HFF-Myc (cell line): ENCODE measurements around the gene APOA5.

Source experiments
- DNase-seq: peaks from one replicate; pipeline ENCODE4 v3.0.0-alpha.2; 2011; ENCODE audit warnings: low read depth; ENCODE audit errors: extremely low read depth
- H3K4me3 ChIP-seq: replicated peaks from 2 replicates; pipeline ENCODE4 v1.5.1; 2011; ENCODE audit warnings: low read depth, mild to moderate bottlenecking, control low read depth, low read length
- TF ChIP-seq, protein P1 (sequence below): IDR thresholded peaks from 2 replicates; pipeline ENCODE4 v1.5.1; 2012; ENCODE audit warnings: mild to moderate bottlenecking, low read depth, low read length, control low read depth; ENCODE audit errors: missing control alignments

The APOA5 gene

DNA sequence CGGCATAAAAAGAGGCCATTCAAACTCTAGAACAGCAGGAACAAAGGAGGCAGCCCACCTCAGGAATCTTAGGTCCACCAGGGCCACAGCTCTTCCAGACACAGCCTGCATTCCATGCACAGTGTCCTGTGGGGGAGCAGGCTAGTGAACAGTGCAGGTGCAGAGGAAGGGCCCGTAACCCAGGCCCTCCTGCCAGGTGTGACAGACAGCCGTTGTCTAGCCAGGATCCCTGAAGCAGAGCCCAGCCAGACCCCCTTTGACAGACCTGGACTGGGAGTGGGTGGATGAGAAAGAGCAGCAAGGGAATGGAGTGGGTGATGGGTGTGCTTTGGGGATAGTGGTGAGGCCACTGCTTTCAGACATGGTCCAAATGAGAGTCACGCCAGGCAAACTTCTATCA, 2.7 kb downstream of the APOA5 start:
- TF ChIP-seq, protein P1, sequence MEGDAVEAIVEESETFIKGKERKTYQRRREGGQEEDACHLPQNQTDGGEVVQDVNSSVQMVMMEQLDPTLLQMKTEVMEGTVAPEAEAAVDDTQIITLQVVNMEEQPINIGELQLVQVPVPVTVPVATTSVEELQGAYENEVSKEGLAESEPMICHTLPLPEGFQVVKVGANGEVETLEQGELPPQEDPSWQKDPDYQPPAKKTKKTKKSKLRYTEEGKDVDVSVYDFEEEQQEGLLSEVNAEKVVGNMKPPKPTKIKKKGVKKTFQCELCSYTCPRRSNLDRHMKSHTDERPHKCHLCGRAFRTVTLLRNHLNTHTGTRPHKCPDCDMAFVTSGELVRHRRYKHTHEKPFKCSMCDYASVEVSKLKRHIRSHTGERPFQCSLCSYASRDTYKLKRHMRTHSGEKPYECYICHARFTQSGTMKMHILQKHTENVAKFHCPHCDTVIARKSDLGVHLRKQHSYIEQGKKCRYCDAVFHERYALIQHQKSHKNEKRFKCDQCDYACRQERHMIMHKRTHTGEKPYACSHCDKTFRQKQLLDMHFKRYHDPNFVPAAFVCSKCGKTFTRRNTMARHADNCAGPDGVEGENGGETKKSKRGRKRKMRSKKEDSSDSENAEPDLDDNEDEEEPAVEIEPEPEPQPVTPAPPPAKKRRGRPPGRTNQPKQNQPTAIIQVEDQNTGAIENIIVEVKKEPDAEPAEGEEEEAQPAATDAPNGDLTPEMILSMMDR = no peak
- no peak for DNase-seq
- no peak overlapping the region for H3K4me3 ChIP-seq

DNA sequence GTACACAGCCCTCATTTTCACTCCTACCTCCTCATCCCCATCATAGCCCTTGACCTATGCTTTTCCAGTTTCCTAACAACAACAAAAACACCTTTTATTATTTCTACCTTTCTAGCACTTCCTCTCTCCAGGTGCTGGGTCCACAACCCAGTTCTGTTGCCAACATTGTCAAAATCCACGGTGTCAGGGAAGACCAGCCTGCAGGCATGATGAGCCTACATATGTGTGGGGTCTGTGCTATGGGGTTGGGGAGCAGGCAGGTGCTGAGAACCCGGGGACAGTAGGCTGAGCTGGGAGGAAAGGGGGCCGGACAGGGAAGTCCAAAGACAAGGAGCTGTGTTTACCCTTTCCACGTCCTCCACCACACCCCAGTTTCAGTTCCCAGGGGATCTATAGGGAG, 3.1 kb downstream of the APOA5 start:
- no peak for DNase-seq
- TF ChIP-seq, protein P1 = no peak
- peak overlapping the region; percentile 85 for H3K4me3 ChIP-seq

DNA sequence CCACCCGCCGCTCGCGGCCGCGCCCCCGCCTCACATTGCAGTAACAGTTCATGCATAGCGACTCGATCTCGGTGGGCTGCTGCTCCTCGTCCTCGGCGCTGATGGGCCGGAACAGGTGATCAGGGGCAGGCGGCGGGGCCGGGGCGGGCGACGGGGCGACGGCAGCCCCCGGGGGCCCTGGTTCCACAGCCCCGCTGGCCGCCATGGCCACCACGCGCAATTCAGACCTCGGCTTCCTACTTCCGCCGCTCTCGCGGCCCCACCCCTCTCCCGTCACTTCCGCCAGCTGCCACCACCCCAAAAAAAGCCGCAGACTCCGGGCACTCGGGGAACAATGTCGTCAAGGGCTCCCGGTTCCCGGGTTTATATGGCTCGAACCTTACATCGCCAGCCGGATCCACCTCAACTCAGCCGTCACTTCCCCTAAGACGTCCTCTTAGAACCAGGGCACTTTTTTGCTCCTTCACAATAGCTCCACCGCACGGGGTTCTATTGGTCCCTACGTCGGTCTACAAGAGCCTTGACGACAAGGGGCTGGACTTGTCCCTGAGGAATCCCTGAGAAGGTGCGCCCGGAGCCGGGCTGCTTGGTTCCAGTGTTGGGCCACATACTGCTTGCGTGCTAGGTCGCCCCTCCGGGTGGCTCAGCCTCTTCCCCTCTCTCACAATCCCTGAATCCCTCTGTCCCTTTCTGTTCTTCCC, 3.7 kb downstream of the APOA5 start, which contains the start of gene ZPR1:
Gene ZPR1 (minus strand): TSS at position 238 of the 701 bp plus-strand sequence. CDS start 33 bp downstream, at position 205.
- H3K4me3 ChIP-seq = peak within 1 kb of the TSS; percentile 85
- no peak for DNase-seq
- TF ChIP-seq, protein P1 = no peak

DNA sequence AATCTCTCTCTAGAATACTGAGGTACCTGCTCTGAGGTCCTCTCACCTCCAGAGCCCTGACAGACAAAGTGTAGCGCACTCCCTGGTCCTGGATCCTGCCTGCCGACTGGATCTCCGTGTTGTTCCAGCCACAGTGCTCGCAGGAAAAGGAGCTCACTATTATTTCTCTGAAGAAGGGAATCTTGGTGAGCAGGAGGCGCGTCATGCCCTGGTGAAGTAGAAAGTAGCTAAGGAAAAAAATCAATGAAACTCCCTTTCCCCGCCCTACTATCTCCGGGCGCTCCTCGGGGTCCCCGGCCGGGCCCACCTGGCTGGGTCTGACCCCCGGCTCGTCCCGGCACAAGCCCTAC, 4.3 kb downstream of the APOA5 start:
- peak overlapping the region; percentile 85 for H3K4me3 ChIP-seq
- DNase-seq = no peak
- TF ChIP-seq, protein P1 = no peak

DNA sequence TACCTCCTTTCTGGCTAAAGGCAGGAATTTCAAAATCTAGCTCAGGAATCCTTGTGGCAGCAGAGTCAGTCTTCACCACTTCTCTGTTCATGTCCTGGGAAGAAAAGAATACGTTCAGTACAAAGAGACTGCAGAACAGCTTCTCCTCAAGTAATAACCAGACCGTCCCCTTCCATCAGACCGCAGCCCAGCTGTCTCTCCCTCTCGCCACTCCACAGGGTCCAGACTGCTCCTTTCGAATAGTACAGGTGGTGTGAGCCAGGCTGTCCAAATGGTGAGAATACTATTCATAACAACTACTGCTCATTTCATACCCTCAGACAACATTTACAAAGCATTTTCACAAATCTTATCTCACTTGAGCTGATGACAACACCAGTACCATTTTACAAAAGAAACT, 4.7 kb downstream of the APOA5 start:
- peak overlapping the region; percentile 85 for H3K4me3 ChIP-seq
- TF ChIP-seq, protein P1 = no peak
- no peak for DNase-seq

DNA sequence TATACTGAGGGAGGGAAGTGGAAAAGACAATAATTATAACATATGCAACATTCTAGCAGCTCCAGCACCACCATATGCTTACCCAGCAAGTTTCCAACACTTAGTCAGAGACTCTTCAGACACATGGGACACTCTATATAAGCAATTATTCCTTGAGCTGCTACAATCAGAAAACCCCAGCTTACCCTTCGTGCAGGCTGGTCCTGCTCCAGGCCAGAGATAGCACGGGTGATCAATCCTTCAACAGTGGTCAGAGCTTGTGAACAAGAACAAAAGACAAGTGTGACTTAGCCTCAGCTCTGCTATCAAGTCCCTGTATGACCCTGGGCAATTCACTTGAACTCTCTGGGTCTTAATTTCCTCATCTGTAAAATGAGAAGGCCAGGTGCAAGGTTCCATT, 5.4 kb downstream of the APOA5 start:
- DNase-seq = no peak

More for the DNA sequence above, 5.4 kb downstream of the APOA5 start:
- H3K4me3 ChIP-seq = peak overlapping the region; percentile 85; the same call in 1 of the 2 replicates
- TF ChIP-seq, protein P1 = no peak
